Loucy (cell line): ENCODE results near the gene MLKL.

Experiments used
- H2AFZ ChIP-seq: fragments of 200-600 bp; sonication (generic); 2 replicates; pipeline ENCODE4 v1.6.0; 2016; ENCODE audit warnings: antibody characterized with exemption, mild to moderate bottlenecking, low read length, moderate library complexity
- H3F3A ChIP-seq: fragments of 200-600 bp; 2 replicates; pipeline ENCODE4 v1.6.0; 2016; ENCODE audit warnings: antibody characterized with exemption, low read depth, mild to moderate bottlenecking
- H3K27me3 ChIP-seq: fragments of 200-600 bp; sonication (generic); 2 replicates; pipeline ENCODE4 v1.6.1; 2014; ENCODE audit warnings: low read length, mild to moderate bottlenecking; ENCODE audit not compliant: insufficient read depth, poor library complexity, severe bottlenecking
- H3K36me3 ChIP-seq: fragments of 200-600 bp; sonication (generic); 2 replicates; pipeline ENCODE4 v1.6.1; 2016; ENCODE audit warnings: low read length; ENCODE audit not compliant: insufficient read depth
- H3K4me1 ChIP-seq: fragments of 200-600 bp; sonication (generic); 2 replicates; pipeline ENCODE4 v1.5.1; 2014; ENCODE audit warnings: low read length, mild to moderate bottlenecking; ENCODE audit not compliant: insufficient read depth, poor library complexity, severe bottlenecking
- H3K4me2 ChIP-seq: fragments of 200-600 bp; sonication (generic); 2 replicates; pipeline ENCODE4 v1.6.0; 2014; ENCODE audit warnings: antibody characterized with exemption, low read length, low read depth, mild to moderate bottlenecking; ENCODE audit not compliant: poor library complexity, severe bottlenecking
- H3K4me3 ChIP-seq: fragments of 200-600 bp; sonication (generic); 2 replicates; pipeline ENCODE4 v1.5.1; 2014; ENCODE audit warnings: low read length, mild to moderate bottlenecking, mixed read lengths; ENCODE audit not compliant: poor library complexity, severe bottlenecking
- H3K79me2 ChIP-seq: fragments of 200-600 bp; sonication (generic); 2 replicates; pipeline ENCODE4 v1.6.1; 2014; ENCODE audit warnings: low read length; ENCODE audit not compliant: insufficient read depth
- H3K9ac ChIP-seq: fragments of 200-600 bp; sonication (generic); 2 replicates; pipeline ENCODE4 v1.6.0; 2014; ENCODE audit warnings: mild to moderate bottlenecking, low read depth, low read length, moderate library complexity; ENCODE audit not compliant: poor library complexity, severe bottlenecking
- H3K9me2 ChIP-seq: fragments of 200-600 bp; sonication (generic); replicated peaks from 2 replicates; pipeline ENCODE4 v1.6.1; 2016; ENCODE audit warnings: low read depth, low read length, mixed read lengths
- H3K9me3 ChIP-seq: fragments of 200-600 bp; sonication (generic); 2 replicates; pipeline ENCODE4 v1.6.1; 2014; ENCODE audit warnings: mild to moderate bottlenecking, antibody characterized with exemption, low read length, low read depth; ENCODE audit not compliant: insufficient read depth
- H4K20me1 ChIP-seq: fragments of 200-600 bp; sonication (generic); 2 replicates; pipeline ENCODE4 v1.6.0; 2014; ENCODE audit warnings: antibody characterized with exemption, low read length, mild to moderate bottlenecking; ENCODE audit not compliant: insufficient read depth, poor library complexity, severe bottlenecking
- CTCF ChIP-seq: fragments of 200-600 bp; sonication (generic); conservative IDR thresholded peaks from 2 replicates; pipeline ENCODE4 v1.5.1; 2014; ENCODE audit warnings: mild to moderate bottlenecking, antibody characterized with exemption, low read length
- EZH2phosphoT487 ChIP-seq: fragments of 200-600 bp; IDR thresholded peaks from 2 replicates; pipeline ENCODE4 v1.6.1; 2018; ENCODE audit warnings: antibody characterized with exemption, mild to moderate bottlenecking, moderate library complexity, borderline replicate concordance

MLKL gene

GRCh38 chr16:74729783-74730683 lies 29.4 kb upstream of the MLKL start:
- H4K20me1 ChIP-seq, result no peaks in the 10 kb centered on the region
- H3K4me2 ChIP-seq, result peak overlapping the region; percentile 50
- H3K36me3 ChIP-seq, result no peaks in the 10 kb centered on the region
- no peaks in the 10 kb centered on the region for H3K9me2 ChIP-seq
- peaks cover 18% of the 10 kb centered on the region for H3K4me1 ChIP-seq
- TF ChIP-seq EZH2phosphoT487 (no peak), CTCF (no peak)
- H3K4me3 ChIP-seq, result peak overlapping the region; percentile 27
- peaks cover 4% of the 10 kb centered on the region; the same call in 1 of the 2 replicates for H3K9me3 ChIP-seq
- H3F3A ChIP-seq, result no peaks in the 10 kb centered on the region
- no peaks in the 10 kb centered on the region for H3K27me3 ChIP-seq
- no peaks in the 10 kb centered on the region for H3K79me2 ChIP-seq
- peak overlapping the region; percentile 20 for H2AFZ ChIP-seq
- peak overlapping the region; percentile 71 for H3K9ac ChIP-seq

GRCh38 chr16:74727903-74728302 lies 27.2 kb upstream of the MLKL start:
- Histone ChIP-seq H3K4me2 (no peak overlapping the region), H3K4me1 (peaks cover 18% of the 10 kb centered on the region), H3K36me3 (no peaks in the 10 kb centered on the region), H3K79me2 (no peaks in the 10 kb centered on the region), H3K9me3 (peaks cover 4% of the 10 kb centered on the region; the same call in 1 of the 2 replicates), H2AFZ (no peak overlapping the region), H3K4me3 (no peak overlapping the region), H4K20me1 (no peaks in the 10 kb centered on the region), H3K27me3 (no peaks in the 10 kb centered on the region), H3K9ac (no peak overlapping the region), H3K9me2 (no peaks in the 10 kb centered on the region), H3F3A (no peaks in the 10 kb centered on the region)
- TF ChIP-seq EZH2phosphoT487 (no peak), CTCF (no peak)

- no peak overlapping the region for H3K9ac ChIP-seq
Measured at GRCh38 chr16:74726716-74727115, 26.1 kb upstream of the MLKL start.

More at GRCh38 chr16:74726716-74727115, 26.1 kb upstream of the MLKL start:
- no peaks in the 10 kb centered on the region for H4K20me1 ChIP-seq
- H2AFZ ChIP-seq, result no peak overlapping the region
- no peaks in the 10 kb centered on the region for H3K36me3 ChIP-seq
- no peaks in the 10 kb centered on the region for H3K9me2 ChIP-seq
- TF ChIP-seq EZH2phosphoT487 (no peak), CTCF (peak; percentile 65)
- H3K79me2 ChIP-seq, result no peaks in the 10 kb centered on the region
- no peaks in the 10 kb centered on the region for H3F3A ChIP-seq
- H3K4me2 ChIP-seq, result no peak overlapping the region
- H3K27me3 ChIP-seq, result no peaks in the 10 kb centered on the region
- H3K9me3 ChIP-seq, result peaks cover 4% of the 10 kb centered on the region; the same call in 1 of the 2 replicates
- H3K4me1 ChIP-seq, result peaks cover 18% of the 10 kb centered on the region
- no peak overlapping the region for H3K4me3 ChIP-seq
